SK-N-SH (cell line): ENCODE results near the gene GK.
"Not testable (repeated sequence)": the region's sequence is repeated elsewhere in the genome, so short reads cannot be mapped to it uniquely, and the experiment has no call there.

ENCODE experiments used
- EP300 ChIP-seq, 2 experiments: IDR thresholded peaks; 2 replicates each; pipeline versions ENCODE4 v1.4.0 to v1.6.1; 2012; ENCODE audit warnings: borderline replicate concordance in 1 of 2, low read depth in 1 of 2, low read length in 1 of 2
- EZH2phosphoT487 ChIP-seq: fragments of 200-600 bp; sonication (generic); IDR thresholded peaks from 2 replicates; pipeline ENCODE4 v1.6.1; 2017; ENCODE audit warnings: low read depth, mixed run types, mild to moderate bottlenecking, antibody characterized with exemption, moderate library complexity, borderline replicate concordance
- GABPA ChIP-seq: IDR thresholded peaks from 2 replicates; pipeline ENCODE4 v1.4.0; 2012; ENCODE audit warnings: low read depth, mild to moderate bottlenecking
- JUND ChIP-seq: IDR thresholded peaks from 2 replicates; pipeline ENCODE4 v1.4.0; 2012
- NFIC ChIP-seq: IDR thresholded peaks from 2 replicates; pipeline ENCODE4 v1.4.0; 2012; ENCODE audit warnings: borderline replicate concordance
- POLR2AphosphoS5 ChIP-seq: IDR thresholded peaks from 2 replicates; pipeline ENCODE4 v1.6.1; 2012; ENCODE audit warnings: low read depth, low read length
- TAF1 ChIP-seq: IDR thresholded peaks from 2 replicates; pipeline ENCODE4 v1.6.1; 2012; ENCODE audit warnings: low read depth, mild to moderate bottlenecking, low read length, moderate library complexity, borderline replicate concordance
- YY1 ChIP-seq: IDR thresholded peaks from 2 replicates; pipeline ENCODE4 v1.4.0; 2012; ENCODE audit warnings: low read depth, mild to moderate bottlenecking
- TF ChIP-seq, protein P1 (sequence below): fragments of 200-600 bp; sonication (generic); IDR thresholded peaks from 2 replicates; pipeline ENCODE4 v1.6.1; 2017; ENCODE audit warnings: antibody characterized with exemption, mild to moderate bottlenecking, moderate library complexity
- TF ChIP-seq, protein P2 (sequence below): IDR thresholded peaks from 2 replicates; pipeline ENCODE4; 2012
- TF ChIP-seq, protein P3 (sequence below): IDR thresholded peaks from 2 replicates; pipeline ENCODE4 v1.6.1; 2012; ENCODE audit warnings: mild to moderate bottlenecking, low read depth, low read length, moderate library complexity
- TF ChIP-seq, protein P4 (sequence below): IDR thresholded peaks from 2 replicates; pipeline ENCODE4 v1.4.0; 2012; ENCODE audit warnings: low read depth, borderline replicate concordance
- TF ChIP-seq, protein P5 (sequence below): fragments of 150-350 bp; IDR thresholded peaks from 2 replicates; pipeline ENCODE4 v1.6.1; 2017; ENCODE audit warnings: antibody characterized with exemption, low read length, low read depth, borderline replicate concordance

DNA sequence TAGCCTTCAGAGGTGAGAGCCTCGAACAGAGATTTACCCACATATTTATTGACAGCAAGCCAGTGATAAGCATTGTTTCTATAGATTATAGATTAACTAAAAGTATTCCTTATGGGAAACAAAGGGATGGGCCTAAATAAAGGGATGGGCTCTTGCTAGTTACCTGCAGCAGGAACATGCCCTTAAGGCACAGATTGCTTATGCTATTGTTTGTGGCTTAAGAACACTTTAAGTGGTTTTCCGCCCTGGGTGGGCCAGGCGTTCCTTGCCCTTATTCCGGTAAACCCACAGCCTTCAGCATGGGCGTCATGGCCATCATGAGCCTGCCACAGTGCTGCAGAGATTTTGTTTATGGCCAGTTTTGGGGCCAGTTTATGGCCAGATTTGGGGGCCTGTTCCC, 13.5 kb upstream of the GK start:
- TF ChIP-seq, protein P1, sequence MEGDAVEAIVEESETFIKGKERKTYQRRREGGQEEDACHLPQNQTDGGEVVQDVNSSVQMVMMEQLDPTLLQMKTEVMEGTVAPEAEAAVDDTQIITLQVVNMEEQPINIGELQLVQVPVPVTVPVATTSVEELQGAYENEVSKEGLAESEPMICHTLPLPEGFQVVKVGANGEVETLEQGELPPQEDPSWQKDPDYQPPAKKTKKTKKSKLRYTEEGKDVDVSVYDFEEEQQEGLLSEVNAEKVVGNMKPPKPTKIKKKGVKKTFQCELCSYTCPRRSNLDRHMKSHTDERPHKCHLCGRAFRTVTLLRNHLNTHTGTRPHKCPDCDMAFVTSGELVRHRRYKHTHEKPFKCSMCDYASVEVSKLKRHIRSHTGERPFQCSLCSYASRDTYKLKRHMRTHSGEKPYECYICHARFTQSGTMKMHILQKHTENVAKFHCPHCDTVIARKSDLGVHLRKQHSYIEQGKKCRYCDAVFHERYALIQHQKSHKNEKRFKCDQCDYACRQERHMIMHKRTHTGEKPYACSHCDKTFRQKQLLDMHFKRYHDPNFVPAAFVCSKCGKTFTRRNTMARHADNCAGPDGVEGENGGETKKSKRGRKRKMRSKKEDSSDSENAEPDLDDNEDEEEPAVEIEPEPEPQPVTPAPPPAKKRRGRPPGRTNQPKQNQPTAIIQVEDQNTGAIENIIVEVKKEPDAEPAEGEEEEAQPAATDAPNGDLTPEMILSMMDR, result not testable (repeated sequence)
- TF ChIP-seq YY1; EP300 (IDR thresholded peaks at IDR 0.05; ENCODE audit: borderline replicate concordance in 1 of 2, low read depth in 1 of 2, low read length in 1 of 2); JUND; POLR2AphosphoS5; TAF1; EZH2phosphoT487; NFIC; GABPA: not testable (repeated sequence)
- TF ChIP-seq, protein P2, sequence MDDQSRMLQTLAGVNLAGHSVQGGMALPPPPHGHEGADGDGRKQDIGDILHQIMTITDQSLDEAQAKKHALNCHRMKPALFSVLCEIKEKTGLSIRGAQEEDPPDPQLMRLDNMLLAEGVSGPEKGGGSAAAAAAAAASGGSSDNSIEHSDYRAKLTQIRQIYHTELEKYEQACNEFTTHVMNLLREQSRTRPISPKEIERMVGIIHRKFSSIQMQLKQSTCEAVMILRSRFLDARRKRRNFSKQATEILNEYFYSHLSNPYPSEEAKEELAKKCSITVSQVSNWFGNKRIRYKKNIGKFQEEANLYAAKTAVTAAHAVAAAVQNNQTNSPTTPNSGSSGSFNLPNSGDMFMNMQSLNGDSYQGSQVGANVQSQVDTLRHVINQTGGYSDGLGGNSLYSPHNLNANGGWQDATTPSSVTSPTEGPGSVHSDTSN, result not testable (repeated sequence)
- TF ChIP-seq, protein P3, sequence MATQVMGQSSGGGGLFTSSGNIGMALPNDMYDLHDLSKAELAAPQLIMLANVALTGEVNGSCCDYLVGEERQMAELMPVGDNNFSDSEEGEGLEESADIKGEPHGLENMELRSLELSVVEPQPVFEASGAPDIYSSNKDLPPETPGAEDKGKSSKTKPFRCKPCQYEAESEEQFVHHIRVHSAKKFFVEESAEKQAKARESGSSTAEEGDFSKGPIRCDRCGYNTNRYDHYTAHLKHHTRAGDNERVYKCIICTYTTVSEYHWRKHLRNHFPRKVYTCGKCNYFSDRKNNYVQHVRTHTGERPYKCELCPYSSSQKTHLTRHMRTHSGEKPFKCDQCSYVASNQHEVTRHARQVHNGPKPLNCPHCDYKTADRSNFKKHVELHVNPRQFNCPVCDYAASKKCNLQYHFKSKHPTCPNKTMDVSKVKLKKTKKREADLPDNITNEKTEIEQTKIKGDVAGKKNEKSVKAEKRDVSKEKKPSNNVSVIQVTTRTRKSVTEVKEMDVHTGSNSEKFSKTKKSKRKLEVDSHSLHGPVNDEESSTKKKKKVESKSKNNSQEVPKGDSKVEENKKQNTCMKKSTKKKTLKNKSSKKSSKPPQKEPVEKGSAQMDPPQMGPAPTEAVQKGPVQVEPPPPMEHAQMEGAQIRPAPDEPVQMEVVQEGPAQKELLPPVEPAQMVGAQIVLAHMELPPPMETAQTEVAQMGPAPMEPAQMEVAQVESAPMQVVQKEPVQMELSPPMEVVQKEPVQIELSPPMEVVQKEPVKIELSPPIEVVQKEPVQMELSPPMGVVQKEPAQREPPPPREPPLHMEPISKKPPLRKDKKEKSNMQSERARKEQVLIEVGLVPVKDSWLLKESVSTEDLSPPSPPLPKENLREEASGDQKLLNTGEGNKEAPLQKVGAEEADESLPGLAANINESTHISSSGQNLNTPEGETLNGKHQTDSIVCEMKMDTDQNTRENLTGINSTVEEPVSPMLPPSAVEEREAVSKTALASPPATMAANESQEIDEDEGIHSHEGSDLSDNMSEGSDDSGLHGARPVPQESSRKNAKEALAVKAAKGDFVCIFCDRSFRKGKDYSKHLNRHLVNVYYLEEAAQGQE, result not testable (repeated sequence)
- TF ChIP-seq, protein P4, sequence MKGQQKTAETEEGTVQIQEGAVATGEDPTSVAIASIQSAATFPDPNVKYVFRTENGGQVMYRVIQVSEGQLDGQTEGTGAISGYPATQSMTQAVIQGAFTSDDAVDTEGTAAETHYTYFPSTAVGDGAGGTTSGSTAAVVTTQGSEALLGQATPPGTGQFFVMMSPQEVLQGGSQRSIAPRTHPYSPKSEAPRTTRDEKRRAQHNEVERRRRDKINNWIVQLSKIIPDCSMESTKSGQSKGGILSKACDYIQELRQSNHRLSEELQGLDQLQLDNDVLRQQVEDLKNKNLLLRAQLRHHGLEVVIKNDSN, result not testable (repeated sequence)
- TF ChIP-seq, protein P5, sequence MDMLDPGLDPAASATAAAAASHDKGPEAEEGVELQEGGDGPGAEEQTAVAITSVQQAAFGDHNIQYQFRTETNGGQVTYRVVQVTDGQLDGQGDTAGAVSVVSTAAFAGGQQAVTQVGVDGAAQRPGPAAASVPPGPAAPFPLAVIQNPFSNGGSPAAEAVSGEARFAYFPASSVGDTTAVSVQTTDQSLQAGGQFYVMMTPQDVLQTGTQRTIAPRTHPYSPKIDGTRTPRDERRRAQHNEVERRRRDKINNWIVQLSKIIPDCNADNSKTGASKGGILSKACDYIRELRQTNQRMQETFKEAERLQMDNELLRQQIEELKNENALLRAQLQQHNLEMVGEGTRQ, result not testable (repeated sequence)
